ENCODE results near the gene FLRT1.

DNA sequence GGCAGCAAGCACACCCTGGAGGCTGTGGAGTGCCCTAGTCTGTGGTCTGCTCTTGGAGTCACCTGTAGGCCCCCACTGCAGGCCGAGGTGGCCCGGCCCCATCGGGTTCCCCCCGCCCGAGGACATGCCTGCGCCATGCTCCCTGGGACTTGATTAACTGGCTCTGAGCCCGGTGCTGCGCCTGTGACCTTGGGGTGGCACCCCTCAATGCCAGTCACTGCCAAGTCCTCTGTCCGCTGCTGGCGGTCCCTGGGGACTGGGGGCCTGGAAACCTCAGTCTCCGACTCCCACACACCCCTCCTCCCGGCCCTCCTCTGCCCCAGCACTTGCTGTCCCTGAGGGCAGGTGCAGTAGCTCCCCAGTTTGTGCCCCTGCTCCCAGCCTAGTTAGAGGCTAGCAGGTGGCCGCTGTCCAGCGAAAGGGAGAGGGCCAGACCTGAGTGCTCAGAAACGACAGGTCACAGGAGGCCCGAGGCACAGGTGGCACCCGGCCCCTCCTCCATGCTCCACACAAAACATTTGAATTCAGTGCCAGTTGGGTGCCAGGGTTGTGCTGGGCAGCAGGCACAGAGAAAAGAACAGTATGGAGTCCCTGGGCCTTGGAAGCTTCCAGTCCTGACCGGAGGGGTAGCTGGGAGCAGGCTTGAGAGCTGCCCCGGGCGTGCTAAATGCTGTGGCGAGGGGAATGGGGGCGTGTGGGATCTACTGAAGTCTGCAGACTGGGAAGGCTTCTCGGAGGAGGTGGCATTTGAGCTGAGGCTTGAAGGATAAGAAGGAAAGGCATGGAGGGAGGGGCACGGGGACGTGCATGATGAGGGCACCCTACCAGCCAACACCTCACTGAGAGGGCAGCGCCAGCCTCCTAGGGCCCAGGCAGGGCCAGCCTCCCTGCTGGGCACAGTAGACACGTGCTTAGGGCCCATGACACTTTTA is 16.4 kb upstream of the FLRT1 start:
- TF ChIP-seq, protein P1, sequence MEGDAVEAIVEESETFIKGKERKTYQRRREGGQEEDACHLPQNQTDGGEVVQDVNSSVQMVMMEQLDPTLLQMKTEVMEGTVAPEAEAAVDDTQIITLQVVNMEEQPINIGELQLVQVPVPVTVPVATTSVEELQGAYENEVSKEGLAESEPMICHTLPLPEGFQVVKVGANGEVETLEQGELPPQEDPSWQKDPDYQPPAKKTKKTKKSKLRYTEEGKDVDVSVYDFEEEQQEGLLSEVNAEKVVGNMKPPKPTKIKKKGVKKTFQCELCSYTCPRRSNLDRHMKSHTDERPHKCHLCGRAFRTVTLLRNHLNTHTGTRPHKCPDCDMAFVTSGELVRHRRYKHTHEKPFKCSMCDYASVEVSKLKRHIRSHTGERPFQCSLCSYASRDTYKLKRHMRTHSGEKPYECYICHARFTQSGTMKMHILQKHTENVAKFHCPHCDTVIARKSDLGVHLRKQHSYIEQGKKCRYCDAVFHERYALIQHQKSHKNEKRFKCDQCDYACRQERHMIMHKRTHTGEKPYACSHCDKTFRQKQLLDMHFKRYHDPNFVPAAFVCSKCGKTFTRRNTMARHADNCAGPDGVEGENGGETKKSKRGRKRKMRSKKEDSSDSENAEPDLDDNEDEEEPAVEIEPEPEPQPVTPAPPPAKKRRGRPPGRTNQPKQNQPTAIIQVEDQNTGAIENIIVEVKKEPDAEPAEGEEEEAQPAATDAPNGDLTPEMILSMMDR (IDR thresholded peaks at IDR 0.05; ENCODE audit: poor library complexity, severe bottlenecking): no peak
- no peak for TF ChIP-seq TAF1 (IDR thresholded peaks at IDR 0.05; ENCODE audit: low read depth)
- TF ChIP-seq POLR2AphosphoS5 (IDR thresholded peaks at IDR 0.05): no peak
- TF ChIP-seq EZH2 (IDR thresholded peaks at IDR 0.05; ENCODE audit: borderline replicate concordance, insufficient read depth, low read length, poor library complexity, severe bottlenecking): no peak
- TF ChIP-seq EP300 (conservative IDR thresholded peaks at IDR 0.05; ENCODE audit: poor library complexity, severe bottlenecking): no peak
- TF ChIP-seq SMC3 (conservative IDR thresholded peaks at IDR 0.05; ENCODE audit: poor library complexity): no peak
- TF ChIP-seq MXI1 (conservative IDR thresholded peaks at IDR 0.05; ENCODE audit: poor library complexity, severe bottlenecking): no peak

Data from neural cell (in vitro differentiated cells).